Esophagus mucosa (tissue), 1 donor: ENCODE measurements around the gene TENT5C. TPM values are rescaled to one million over a fixed set of nuclear protein-coding genes. Genes with fewer than 3 reads are reported as not detected.

Experiments
- ATAC-seq: fragments of 200-7000 bp; cut with Tn5 transposase; one replicate; pipeline ENCODE4 v1.9.1; 2020
- total RNA-seq: library from RNA; stranded (reverse); gene quantifications from one replicate; pipeline ENCODE4 v1.2.4, GENCODE V29; 2023
- donor health status: DM: yes; HTN: yes; CAD: no.

TENT5C gene
- total RNA-seq, 1 donor from 2014 or later, result 1.1 TPM

DNA sequence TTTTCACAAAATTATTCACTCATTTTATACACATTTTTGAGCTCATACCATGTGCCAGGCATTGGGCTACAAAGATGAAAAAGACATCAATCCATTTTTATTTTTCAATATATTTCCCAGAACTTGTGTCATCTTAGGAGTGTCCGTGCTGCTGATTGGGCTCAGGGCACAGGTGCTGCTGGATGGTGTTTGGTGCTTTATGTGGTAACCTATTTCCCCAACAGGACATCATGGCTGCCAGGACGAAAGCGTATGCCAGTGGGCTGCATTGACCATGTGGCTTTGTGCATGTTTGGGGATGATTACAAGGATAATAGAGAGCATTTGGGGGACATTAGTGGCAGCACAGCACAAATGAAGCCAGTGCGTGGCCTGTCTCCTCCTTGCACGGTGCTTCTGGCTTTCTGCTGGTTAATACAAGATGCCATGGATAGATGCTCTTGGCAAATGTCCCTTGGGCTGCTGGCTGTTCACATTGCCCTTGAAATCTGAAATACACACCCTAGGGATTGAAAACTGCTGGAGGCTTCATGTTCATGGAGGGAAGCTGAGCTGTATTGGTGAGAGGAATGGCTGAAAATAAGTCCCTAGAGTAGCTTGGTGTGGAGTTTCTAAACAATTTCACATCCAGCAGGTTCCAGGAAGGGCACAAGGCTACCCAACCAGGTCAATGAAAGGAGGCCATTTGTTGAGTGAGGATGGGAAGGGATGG is 52.3 kb downstream of the TENT5C start:
- ATAC-seq, result no peak

DNA sequence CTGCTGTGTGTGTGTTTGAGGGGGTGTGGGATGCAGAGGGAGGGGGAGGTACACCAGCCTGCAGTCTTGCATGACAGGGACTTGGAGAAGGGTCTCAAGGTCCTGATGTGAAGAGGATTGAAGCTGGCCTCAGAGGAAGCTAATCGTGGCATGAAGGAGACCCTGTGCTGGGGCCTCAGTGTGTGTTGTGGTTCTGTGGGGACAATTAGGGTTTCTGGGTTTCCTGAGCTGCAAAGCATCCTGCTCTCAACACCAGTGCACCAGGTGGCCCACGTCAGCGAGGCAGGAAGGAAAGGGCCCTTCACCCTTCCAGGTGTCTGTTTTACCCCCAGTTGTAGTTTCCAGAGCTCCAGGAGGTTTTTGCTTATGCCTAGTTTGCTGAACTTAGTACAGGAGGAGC is 52.8 kb downstream of the TENT5C start:
- peak; percentile 34 for ATAC-seq

DNA sequence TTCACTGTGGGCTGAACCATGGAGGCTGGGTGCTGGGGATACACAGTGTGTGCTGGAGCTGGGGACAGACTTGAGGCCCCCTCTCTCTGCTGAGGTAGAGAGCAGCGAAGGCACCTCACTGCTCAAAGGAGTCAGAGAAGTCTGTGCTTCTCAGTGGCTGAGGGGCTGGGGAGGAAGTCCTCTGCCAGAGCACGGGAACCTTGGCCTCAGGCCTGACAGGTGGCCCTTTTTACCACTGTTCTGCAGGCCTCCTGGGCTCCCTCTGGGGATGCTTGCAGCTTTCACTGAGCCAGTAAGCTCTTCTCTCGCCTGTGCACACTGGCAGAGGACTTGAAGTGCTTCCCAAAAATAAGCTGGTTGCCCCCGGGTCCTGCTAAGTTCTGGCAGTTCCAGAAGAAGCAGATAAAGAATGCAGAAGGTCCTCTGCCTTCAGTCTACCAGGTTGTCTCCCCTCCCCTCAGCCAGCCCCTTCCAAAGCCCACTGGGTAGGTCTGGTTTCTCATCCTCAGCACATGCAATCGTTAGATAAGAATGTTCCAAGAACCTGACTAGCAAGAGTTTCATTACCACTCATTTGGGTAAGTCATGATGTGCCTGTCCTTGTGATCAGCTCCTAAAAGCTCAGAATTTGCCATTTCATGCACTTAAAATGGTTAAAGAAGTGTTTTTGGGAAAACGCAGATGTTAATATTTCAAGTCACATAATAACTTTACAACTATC is 53.9 kb downstream of the TENT5C start:
- ATAC-seq, result no peak

DNA sequence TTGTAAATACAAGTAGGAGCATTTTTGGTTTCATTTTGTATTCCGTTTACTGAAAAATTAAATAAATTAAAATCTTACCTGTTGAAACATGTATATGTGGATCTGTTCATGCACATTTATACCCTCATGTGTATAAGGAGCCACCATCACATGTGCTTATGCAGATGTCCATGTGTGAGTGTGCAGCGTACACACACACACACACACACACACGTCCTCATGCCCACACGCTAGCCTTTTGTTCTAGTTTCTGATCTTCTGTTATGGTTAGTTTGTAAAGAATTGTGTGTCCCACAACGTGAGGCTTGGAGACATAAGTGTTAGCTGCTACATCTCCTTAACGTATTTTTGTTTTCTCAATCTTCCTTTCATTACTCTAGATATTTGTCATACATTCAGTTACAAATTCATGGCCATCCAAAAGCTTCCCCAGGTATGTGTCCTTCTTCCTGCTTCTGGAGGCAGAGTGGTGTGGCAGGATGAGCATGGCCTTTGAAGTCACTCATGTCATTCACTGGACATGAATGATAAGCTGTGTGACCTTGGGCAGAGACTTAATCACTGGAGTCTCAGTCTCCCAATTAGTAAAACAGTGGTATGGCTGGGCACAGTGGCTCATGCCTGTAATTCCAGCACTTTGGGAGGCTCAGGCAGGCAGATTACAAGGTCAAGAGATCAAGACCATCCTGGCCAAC is 54.6 kb downstream of the TENT5C start:
- no peak for ATAC-seq

DNA sequence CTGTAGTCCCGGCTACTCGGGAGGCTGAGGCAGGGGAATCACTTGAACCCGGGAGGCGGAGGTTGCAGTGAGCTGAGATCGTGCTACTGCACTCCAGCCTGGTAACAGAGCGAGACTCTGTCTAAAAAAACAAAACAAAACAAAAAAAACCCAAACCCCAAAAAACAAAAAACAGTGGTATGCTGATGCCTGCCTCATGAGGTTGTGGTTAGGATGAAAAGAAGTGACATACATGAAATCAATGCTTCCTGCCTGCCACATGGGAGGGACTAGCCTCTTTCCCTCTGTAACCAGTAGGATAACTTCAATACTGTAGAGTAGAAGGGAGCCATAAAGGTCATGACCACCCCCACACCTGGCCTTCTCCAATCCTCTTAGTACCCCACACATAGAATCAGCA is 55.2 kb downstream of the TENT5C start:
- ATAC-seq, result no peak

DNA sequence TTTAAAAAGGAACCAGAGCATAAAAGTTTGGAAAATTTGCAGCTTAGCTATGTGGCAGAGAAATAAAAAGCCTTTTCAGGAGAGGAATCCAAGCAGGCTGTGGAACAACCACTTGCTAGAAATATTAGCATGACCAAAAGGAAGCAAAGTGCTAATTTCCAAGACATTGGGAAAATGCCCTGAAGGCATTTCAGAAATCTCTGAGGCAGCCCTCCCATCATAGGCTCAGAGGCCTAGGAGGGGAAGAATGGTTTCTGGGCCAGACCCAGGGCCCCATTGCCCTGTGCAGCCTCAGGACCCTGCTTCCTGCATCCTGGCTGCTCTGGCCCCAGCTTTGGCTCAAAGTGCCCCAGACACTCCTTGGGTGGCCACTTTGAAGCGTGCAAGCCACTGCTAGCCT is 56.8 kb downstream of the TENT5C start:
- no peak for ATAC-seq

DNA sequence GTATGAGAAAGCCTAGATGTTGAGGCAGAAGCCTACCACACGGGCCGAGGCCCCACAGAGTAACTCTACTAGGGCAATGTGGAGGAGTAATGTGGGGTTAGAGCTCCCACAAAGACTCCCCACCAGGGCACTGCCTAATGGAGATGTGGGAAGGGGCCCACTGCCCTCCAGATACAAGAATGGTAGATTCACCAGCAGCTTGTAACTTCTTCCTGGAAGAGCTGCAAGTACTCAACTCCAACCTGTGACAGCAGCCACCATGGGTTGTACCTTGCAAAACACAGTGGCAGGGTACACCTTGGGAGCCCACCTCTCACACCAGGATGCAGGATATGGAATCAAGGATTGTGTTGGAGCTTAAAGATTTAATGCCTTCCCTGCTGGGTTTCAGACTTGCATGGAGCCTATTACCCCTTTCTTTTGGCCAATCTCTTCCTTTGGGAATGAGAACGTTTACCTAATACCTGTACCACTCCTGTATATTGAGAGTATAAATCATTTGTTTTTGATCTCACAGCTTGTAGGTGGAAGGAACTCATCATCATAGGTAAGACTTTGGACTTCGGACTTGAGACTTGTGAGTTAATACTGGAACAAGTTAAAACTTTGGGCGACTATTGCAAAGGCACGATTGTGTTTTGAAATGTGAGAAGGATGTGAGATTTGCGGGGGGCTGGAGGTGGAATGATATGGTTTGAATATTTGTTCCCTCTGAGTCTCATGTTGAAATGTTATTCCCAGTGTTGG is 57.5 kb downstream of the TENT5C start:
- ATAC-seq, result no peak

DNA sequence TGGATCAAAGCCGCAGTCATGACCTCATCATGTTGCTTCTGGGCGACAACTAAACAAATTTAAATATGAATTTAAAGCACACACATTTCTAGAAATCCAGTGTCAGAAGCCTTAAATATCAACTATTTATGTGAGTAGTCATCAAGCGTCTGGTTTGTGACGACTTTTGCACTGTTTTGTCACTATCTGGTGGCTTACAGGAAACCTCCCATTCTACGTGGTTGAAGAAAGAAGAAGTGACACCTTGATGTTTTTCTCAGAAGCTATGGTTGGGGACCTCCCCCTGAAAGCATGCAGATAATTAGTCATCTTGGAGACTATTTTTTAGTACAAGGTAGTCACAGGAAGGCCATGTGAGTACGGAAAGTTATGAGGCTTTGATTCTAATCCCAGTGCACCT is 58.5 kb downstream of the TENT5C start:
- ATAC-seq, result peak; percentile 70

DNA sequence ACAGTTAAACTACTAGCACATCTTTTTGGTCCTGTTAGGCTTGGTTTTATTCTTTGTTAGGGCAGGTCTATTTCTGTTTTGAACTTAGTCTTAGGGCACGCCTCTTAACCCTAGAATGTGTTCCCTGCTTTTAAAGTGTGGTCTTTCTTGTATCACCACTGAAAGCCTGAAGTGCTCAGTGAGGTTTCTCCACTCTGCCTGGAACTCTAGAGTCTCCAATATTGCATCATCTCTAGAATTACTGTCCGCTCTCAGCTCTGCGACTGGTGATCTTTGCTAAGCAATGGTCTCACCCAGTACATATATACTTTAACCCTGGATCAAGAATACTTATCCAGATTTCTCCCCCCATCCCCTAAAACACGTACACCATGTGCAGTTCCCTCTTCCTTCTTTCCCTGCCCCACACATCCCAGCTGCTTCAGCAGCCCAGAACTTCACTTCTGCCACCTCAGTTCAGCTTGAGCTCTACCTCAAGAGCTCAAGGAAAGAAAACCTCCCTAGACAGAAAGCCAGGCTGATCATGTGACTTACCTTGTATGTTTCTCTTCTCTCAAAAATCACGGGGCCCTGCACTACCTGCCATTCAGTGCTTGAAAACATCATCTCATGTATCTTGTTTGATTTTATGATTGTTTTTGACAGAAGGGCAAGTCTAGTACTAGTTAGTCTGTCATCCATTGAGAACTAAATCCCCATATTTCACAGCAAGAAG is 59.9 kb downstream of the TENT5C start:
- ATAC-seq, result no peak

DNA sequence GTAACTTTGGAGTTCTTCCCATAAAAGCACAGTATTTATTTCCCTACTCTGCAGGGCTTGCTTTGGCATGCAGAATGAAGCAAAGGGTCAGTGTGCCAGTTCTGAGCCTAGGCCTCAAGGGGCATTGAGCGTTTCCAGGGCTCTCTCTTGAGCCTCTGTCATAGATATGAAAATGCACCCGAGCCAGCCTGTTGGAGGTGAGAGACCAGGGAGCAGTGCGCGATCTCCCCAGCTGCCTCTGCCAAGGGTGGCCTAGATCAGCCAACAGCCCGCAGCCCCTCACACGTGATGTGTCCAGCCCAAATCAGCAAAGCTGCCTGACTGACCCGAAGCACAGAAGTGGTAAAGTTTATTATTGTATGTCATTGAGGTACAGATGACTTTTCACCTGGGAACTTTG is 63.7 kb downstream of the TENT5C start:
- no peak for ATAC-seq

DNA sequence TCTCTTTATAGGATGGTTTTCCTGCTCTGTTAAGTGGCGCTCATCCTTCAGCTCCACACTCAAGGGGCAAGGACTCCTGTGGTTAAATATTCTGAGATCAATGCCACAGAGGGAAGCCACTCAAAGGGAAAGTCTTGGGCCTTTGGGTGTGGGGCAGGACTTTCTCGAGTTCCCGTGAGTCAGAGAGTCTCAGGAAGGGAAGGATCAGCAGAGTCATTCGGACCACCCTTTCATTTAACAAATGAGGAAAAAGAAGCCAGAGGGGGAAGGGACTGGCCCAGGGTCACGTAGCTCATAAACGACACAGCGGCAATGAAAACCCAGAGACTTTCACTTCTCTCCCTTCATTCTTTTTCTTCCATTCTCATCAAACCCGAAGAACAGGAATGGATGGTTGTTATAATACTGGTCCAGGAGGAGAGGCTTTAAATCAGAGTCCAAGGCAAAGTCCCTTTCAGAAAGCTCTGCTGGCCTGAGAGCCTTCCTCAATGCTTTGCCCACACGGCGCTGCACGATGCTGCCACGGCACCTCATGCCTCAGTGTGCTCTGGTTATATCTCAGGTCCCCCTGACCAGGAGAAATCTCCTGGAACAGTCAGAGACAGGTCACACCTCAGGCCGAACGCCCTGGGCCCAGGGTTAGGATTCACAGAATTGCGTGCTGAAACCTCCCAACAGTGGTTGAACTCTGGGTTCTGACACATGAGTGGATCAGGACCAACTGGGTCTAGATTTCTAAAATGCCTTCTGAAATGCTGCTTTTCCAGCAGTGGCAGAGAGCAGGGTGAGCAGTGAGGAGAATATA is 65.3 kb downstream of the TENT5C start:
- no peak for ATAC-seq

DNA sequence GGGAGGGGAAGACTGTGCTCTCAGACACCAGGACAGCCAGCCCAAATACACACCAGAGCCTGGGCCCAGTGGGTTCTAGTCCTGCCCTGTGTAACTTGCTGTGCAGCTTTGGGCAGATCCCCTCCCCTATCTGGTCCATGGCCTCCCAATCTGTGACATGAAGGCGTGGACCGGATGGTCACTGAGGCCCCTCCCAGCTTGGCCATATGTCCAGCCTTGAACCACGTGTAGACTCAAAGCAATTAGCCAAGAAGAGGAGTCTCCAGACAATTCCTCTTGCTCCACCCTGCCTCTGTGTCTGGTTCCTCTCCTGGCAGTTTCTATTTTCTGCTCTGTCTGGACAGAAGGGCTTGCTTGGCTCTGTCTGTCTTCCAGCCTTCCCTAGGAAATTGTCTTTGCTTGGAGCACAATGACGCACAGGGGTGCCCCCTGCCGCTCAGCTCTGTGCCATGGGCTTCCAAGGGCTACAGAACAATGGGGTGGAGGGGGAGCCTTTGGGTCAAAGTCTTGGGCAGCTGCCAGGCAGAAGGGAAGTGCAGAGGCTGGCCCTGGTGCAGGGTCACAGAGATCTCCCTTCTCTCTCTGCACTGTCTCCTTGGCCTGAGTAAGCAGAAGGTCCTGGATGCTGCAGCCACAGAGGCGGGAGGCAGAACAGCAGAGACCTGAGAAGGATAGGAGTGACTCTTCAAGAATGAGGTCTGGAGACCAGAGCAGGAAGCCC is 66.1 kb downstream of the TENT5C start:
- no peak for ATAC-seq

DNA sequence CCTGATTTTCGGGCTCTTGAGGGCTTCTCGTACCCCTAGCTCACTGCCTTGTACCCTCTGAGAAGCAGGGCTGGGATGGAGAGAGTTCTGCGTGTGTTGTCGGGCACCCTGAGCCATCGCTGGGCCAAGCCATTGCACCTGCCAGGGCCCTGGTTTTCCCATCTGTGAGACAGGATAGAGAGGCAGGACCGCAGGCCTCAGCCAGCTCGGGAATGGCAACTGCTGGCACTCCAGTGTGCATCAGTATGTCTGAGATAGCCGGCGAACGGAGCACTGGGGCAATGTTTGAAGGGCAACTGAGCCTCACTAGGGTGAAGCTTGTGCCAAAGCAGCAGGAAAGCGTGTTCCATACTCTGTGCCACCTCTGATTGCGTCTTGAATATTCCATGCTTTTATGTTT is 66.9 kb downstream of the TENT5C start:
- no peak for ATAC-seq

DNA sequence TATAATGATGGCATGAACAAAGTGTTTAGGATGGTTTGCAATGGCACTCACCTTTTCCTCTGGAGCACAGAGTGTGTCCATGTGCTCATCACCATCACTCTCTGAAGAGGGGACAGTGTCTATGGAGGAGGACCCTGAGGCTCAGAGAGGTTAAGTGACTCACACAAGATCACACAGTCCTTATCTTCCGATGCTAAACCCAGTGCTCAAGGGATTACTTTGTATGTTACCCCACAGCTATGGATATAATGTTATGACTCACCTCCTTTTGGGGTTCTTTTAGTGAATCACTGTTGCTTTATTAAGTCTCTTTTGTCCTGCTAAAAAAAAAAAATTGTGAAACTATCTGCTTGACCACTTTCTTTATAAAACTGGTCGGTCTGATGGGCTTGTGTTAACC is 67.6 kb downstream of the TENT5C start:
- no peak for ATAC-seq

DNA sequence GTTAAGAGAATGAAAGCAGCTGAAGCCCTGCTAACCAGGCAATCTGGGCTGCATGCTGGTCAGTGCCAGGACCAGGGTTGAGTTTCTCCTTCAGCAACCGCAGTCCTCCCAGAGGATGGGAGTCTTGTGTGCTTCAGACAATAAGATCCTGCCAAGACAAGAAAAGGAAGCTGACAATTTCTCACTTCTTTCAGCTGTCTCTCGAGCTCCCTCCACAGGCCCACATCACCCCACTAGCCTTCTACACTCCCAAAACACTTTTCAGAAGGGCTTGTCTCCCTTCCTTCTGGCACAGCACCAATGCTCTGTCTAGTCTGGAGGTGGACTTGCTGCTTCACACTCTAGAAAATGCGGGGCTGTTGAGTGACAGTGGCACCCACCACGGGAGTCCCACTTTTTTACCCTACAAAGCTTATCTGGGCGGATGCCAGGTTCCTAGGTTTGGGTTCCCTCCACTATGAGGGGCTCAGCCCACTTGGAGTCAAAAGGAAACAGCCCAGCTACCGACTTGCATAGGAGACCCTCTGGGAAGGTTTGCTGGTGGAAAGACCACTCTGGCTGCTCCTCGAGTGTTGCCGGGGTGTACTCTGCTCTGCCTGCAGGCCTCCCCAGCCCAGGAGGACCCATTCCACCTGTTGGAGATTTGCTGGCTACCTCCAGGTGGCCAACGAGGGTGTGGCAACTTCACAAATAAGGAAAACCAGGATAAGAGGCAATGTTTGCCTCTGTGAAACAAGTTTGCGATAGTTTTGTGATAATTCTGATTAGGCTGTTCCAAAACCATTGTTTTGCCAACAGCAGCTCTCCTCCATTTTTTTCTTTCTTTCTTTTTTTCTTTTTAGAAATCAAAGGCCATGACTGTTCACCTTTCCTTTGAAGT is 68.9 kb downstream of the TENT5C start:
- peak; percentile 35 for ATAC-seq

DNA sequence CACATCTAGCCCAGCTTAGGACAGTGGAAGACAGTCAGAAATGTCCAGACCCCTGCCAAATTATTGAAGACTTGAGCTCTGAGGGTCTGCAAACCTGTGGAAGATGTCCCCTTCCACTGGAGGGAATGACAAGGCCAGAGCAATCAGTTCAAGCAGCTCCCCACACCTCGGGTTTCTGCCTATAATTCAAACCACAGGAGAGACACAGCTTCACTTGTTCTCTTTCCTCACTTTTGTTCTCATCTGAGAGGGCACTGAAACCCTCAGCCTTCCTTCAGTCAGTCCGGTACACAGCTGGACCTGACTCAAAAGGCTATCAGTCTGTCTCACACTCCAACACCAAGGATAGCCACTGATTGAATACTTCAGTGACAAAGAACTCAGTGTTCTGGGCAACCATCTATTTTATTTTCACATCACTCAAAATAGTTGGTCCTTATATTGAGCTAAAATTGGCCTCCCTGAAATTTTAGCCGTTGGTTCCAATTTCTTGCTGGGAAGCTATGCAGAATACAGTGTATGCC is 70.1 kb downstream of the TENT5C start:
- ATAC-seq, result no peak

DNA sequence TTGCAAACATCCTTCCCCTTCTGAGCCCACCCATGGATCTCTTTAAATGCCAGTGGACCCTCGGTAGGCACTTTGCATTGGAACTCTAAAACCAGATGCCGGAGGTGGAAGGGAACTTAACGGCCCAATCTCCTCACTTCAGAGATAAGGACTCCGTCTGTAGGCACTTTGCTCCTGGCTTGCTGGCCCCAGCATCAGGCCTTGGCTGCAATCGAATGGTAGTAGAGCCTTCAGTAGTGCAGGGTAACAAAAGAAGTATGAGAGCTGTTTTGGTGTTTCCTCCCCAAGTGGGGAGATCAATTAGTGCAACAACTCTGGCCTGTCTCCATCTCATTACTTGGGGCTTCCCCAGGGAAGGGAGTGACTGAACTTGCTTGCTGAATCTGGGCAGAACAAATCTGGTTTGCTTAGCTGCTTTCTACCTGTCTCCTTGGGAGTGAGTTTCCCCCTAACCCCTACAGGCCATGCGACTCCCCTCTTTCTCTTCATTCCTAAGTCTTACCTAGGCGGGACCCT is 70.8 kb downstream of the TENT5C start:
- no peak for ATAC-seq
